IMR-90 (cell line): ENCODE data around the gene RIC3. TPM values are rescaled to one million over a fixed set of nuclear protein-coding genes. Genes with fewer than 3 reads are reported as not detected.

ENCODE experiments used
- ATAC-seq: fragments of 200-7000 bp; cut with Tn5 transposase; 2 replicates; pipeline ENCODE4 v1.9.1; 2020; ENCODE audit warnings: low read depth, mild to moderate bottlenecking, moderate library complexity
- BruUV-seq: library from RNA; stranded (reverse); fragments of 400-500 nt; replicated peaks from 2 replicates; lab custom pipeline; 2021; lab: Mats Ljungman, UMichigan
- CTCF ChIA-PET: fragments of 300-600 bp; formaldehyde crosslinking; extraction: SDS; loops from one replicate; lab custom pipeline; 2021; ENCODE audit warnings: antibody characterized with exemption; lab: Yijun Ruan, JAX
- POLR2A ChIA-PET: fragments of 300-600 bp; sonication (Branson Sonifier 250); formaldehyde crosslinking; loops from one replicate; lab custom pipeline; 2022; ENCODE audit warnings: antibody characterized with exemption; ENCODE audit not compliant: unreplicated experiment; lab: Charles Lee
- DNase-seq: peaks from one replicate; pipeline ENCODE4 v3.0.0; 2013
- H2AFZ ChIP-seq: replicated peaks from 2 replicates; pipeline ENCODE3; 2013; ENCODE audit warnings: low read length, mild to moderate bottlenecking; ENCODE audit not compliant: poor library complexity
- H2AK5ac ChIP-seq: 2 replicates; pipeline ENCODE4 v1.6.1; 2013; ENCODE audit warnings: low read depth, low read length, inconsistent platforms
- H2AK9ac ChIP-seq: replicated peaks from 2 replicates; pipeline ENCODE3; 2013; ENCODE audit warnings: mild to moderate bottlenecking, low read depth, low read length, moderate library complexity; ENCODE audit not compliant: poor library complexity
- H2BK120ac ChIP-seq: 2 replicates; pipeline ENCODE4 v1.6.1; 2013; ENCODE audit warnings: low read depth, low read length, inconsistent platforms
- H2BK15ac ChIP-seq: 3 replicates; pipeline ENCODE4 v1.6.1; 2013; ENCODE audit warnings: low read depth, low read length, inconsistent platforms
- H2BK20ac ChIP-seq: 2 replicates; pipeline ENCODE4 v1.6.1; 2013; ENCODE audit warnings: low read depth, mild to moderate bottlenecking, inconsistent platforms, low read length, moderate library complexity
- H2BK5ac ChIP-seq: 2 replicates; pipeline ENCODE4 v1.6.1; 2013; ENCODE audit warnings: mild to moderate bottlenecking, low read depth, low read length, inconsistent platforms; ENCODE audit not compliant: poor library complexity, severe bottlenecking
- H3K14ac ChIP-seq: replicated peaks from 2 replicates; pipeline ENCODE4 v1.6.1; 2013; ENCODE audit warnings: low read depth, low read length, inconsistent platforms
- H3K18ac ChIP-seq: 2 replicates; pipeline ENCODE4 v1.6.1; 2013; ENCODE audit warnings: low read depth, low read length, control low read depth
- H3K23ac ChIP-seq: 2 replicates; pipeline ENCODE4 v1.6.1; 2013; ENCODE audit warnings: low read depth, low read length, inconsistent platforms
- H3K27ac ChIP-seq: 2 replicates; pipeline ENCODE4 v1.5.1; 2013; ENCODE audit warnings: mild to moderate bottlenecking, control low read depth, low read length; ENCODE audit not compliant: insufficient read depth
- H3K27me3 ChIP-seq: 2 replicates; pipeline ENCODE4 v1.6.1; 2013; ENCODE audit warnings: low read length; ENCODE audit not compliant: control insufficient read depth, insufficient read depth
- H3K36me3 ChIP-seq: 2 replicates; pipeline ENCODE4 v1.6.1; 2013; ENCODE audit warnings: low read length, mixed read lengths; ENCODE audit not compliant: control insufficient read depth, insufficient read depth
- H3K4ac ChIP-seq: 2 replicates; pipeline ENCODE4 v1.6.1; 2013; ENCODE audit warnings: low read depth, low read length, inconsistent platforms
- H3K4me1 ChIP-seq: 2 replicates; pipeline ENCODE4 v1.6.1; 2013; ENCODE audit warnings: low read length, mixed read lengths; ENCODE audit not compliant: control insufficient read depth, insufficient read depth
- H3K4me2 ChIP-seq: 2 replicates; pipeline ENCODE4 v1.6.1; 2013; ENCODE audit warnings: low read depth, mild to moderate bottlenecking, control low read depth, low read length, moderate library complexity
- H3K4me3 ChIP-seq: 2 replicates; pipeline ENCODE4 v1.5.1; 2013; ENCODE audit warnings: low read depth, mild to moderate bottlenecking, control low read depth, low read length, moderate library complexity; ENCODE audit not compliant: insufficient read depth
- H3K56ac ChIP-seq: 2 replicates; pipeline ENCODE4 v1.6.1; 2013; ENCODE audit warnings: low read length, inconsistent platforms; ENCODE audit not compliant: insufficient read depth; ENCODE audit errors: extremely low read depth
- H3K79me1 ChIP-seq, 2 experiments: 2 replicates each; pipeline ENCODE4 v1.6.1; 2013; ENCODE audit warnings: low read length in 2 of 2, inconsistent platforms in 1 of 2, low read depth in 1 of 2
- H3K9ac ChIP-seq: 2 replicates; pipeline ENCODE4 v1.6.1; 2013; ENCODE audit warnings: low read depth, low read length, control low read depth
- H3K9me1 ChIP-seq: 2 replicates; pipeline ENCODE4 v1.6.1; 2013; ENCODE audit warnings: low read length, inconsistent platforms; ENCODE audit not compliant: insufficient read depth
- H3K9me3 ChIP-seq: 2 replicates; pipeline ENCODE4 v1.6.1; 2013; ENCODE audit warnings: low read length; ENCODE audit not compliant: control insufficient read depth, insufficient read depth
- H4K20me1 ChIP-seq: 2 replicates; pipeline ENCODE4 v1.6.1; 2013; ENCODE audit warnings: low read length, inconsistent platforms; ENCODE audit not compliant: insufficient read depth
- H4K5ac ChIP-seq: 2 replicates; pipeline ENCODE4 v1.6.1; 2013; ENCODE audit warnings: mild to moderate bottlenecking, low read depth, low read length, control low read depth
- H4K8ac ChIP-seq, 2 experiments: 2 replicates each; pipeline ENCODE4 v1.6.1; 2013; ENCODE audit warnings: low read depth in 2 of 2, low read length in 2 of 2, control low read depth in 1 of 2, inconsistent platforms in 1 of 2
- H4K91ac ChIP-seq: 2 replicates; pipeline ENCODE4 v1.6.1; 2013; ENCODE audit warnings: low read depth, low read length, inconsistent platforms; ENCODE audit not compliant: insufficient read depth
- BHLHE40 ChIP-seq: fragments of 150-350 bp; IDR thresholded peaks from 2 replicates; pipeline ENCODE4 v1.6.1; 2016; ENCODE audit warnings: mild to moderate bottlenecking, low read depth, low read length
- CEBPB ChIP-seq: IDR thresholded peaks from 2 replicates; pipeline ENCODE4 v1.6.1; 2012; ENCODE audit warnings: low read depth, low read length, improper control_type of control experiment
- CHD1 ChIP-seq: IDR thresholded peaks from 2 replicates; pipeline ENCODE4 v1.6.1; 2012; ENCODE audit warnings: low read depth, low read length, improper control_type of control experiment
- CTCF ChIP-seq: conservative IDR thresholded peaks from 2 replicates; pipeline ENCODE4 v1.5.1; 2012; ENCODE audit warnings: mild to moderate bottlenecking, low read depth, low read length, improper control_type of control experiment
- ELK1 ChIP-seq: fragments of 150-350 bp; IDR thresholded peaks from 2 replicates; pipeline ENCODE4 v1.6.1; 2016; ENCODE audit warnings: low read depth, mild to moderate bottlenecking, low read length, moderate library complexity, borderline replicate concordance
- FOS ChIP-seq: fragments of 150-350 bp; IDR thresholded peaks from 2 replicates; pipeline ENCODE4 v1.6.1; 2016; ENCODE audit warnings: low read depth, low read length
- MAFK ChIP-seq: IDR thresholded peaks from 2 replicates; pipeline ENCODE4 v1.6.1; 2012; ENCODE audit warnings: low read depth, low read length, improper control_type of control experiment
- MAZ ChIP-seq: IDR thresholded peaks from 2 replicates; pipeline ENCODE4 v1.6.1; 2012; ENCODE audit warnings: low read depth, mild to moderate bottlenecking, low read length, improper control_type of control experiment, moderate library complexity, borderline replicate concordance
- NFE2L2 ChIP-seq: fragments of 150-350 bp; IDR thresholded peaks from 2 replicates; pipeline ENCODE4 v1.6.1; 2016; ENCODE audit warnings: low read depth, mild to moderate bottlenecking, low read length
- POLR2A ChIP-seq: IDR thresholded peaks from 2 replicates; pipeline ENCODE4 v1.6.1; 2012; ENCODE audit warnings: mild to moderate bottlenecking, low read depth, low read length
- RAD21 ChIP-seq: IDR thresholded peaks from 2 replicates; pipeline ENCODE4 v1.6.1; 2012; ENCODE audit warnings: low read length, improper control_type of control experiment
- RCOR1 ChIP-seq: IDR thresholded peaks from 2 replicates; pipeline ENCODE4 v1.6.1; 2012; ENCODE audit warnings: mild to moderate bottlenecking, low read length, improper control_type of control experiment; ENCODE audit not compliant: insufficient replicate concordance
- RFX5 ChIP-seq: IDR thresholded peaks from 2 replicates; pipeline ENCODE4 v1.8.0; 2012; ENCODE audit warnings: low read depth, mild to moderate bottlenecking, low read length, moderate library complexity
- SMC3 ChIP-seq: fragments of 150-350 bp; IDR thresholded peaks from 2 replicates; pipeline ENCODE4 v1.6.1; 2016; ENCODE audit warnings: low read depth, mild to moderate bottlenecking, antibody characterized with exemption, low read length, moderate library complexity
- USF2 ChIP-seq: fragments of 150-350 bp; IDR thresholded peaks from 2 replicates; pipeline ENCODE4 v1.6.1; 2017; ENCODE audit warnings: mild to moderate bottlenecking, antibody characterized with exemption, low read length, low read depth
- WGBS, 2 experiments: methylation state at CpG; one replicate each; pipeline versions ENCODE4 v1.1.5 to v1.1.7; 2013; ENCODE audit warnings: missing lambda C conversion rate in 2 of 2; ENCODE audit not compliant: insufficient read length in 1 of 2; ENCODE audit errors: extremely low coverage in 2 of 2; 5-methylcytosine and 5-hydroxymethylcytosine counted together
- dilution Hi-C: fragments of 300-500 bp; cut with HindIII; formaldehyde crosslinking; loops from one replicate; pipeline ENCODE4 v1.14.3; 2018; ENCODE audit warnings: low sequenced_read_pairs; ENCODE audit not compliant: unreplicated experiment
- in situ Hi-C: fragments of 300-500 bp; cut with MboI; formaldehyde crosslinking; loops from 3 replicates; pipeline ENCODE4 v1.14.3; 2019; ENCODE audit warnings: low sequenced_read_pairs, inconsistent platforms, mixed read lengths
- intact Hi-C: fragments of 100-400 bp; cut with micrococcal nuclease; formaldehyde crosslinking; loops from 2 replicates; pipeline ENCODE4 v1.10.0; 2022
- polyA plus RNA-seq, 3 experiments: library from polyadenylated mRNA; depleted of rRNA; stranded (reverse); fragments of >200 nt; gene quantifications; 2 replicates each; pipeline ENCODE4 v1.2.3, GENCODE V29; 2012; ENCODE audit warnings: low replicate concordance in 1 of 3
- total RNA-seq: library from RNA; depleted of rRNA; stranded (reverse); fragments of >200 nt; gene quantifications from 2 replicates; pipeline ENCODE4 v1.2.3, GENCODE V29; 2012

Gene RIC3
- total and polyA plus RNA-seq, 2 of the 4 experiments (the other 2 are of a cell fraction): not detected

- in situ Hi-C loops: no loop called here
- CTCF ChIA-PET: no interaction called here
- TF ChIP-seq RAD21 (no peak), CTCF (no peak), RFX5 (peak; percentile 77), NFE2L2 (peak; percentile 61), BHLHE40 (peak; percentile 79; the same call in 1 of the 2 replicates), RCOR1 (no peak), POLR2A (no peak; the same call in 1 of the 2 replicates), ELK1 (no peak), MAFK (peak; percentile 51), FOS (peak; percentile 31; the same call in 1 of the 2 replicates), MAZ (no peak; the same call in none of the 2 replicates), CHD1 (no peak), SMC3 (no peak), USF2 (no peak), CEBPB (peak; percentile 78)
Observed at GRCh38 chr11:8060801-8061554, 107.8 kb downstream of the RIC3 start.

More at GRCh38 chr11:8060801-8061554, 107.8 kb downstream of the RIC3 start:
- no peak overlapping the region for H3K18ac ChIP-seq
- H3K79me1 ChIP-seq: no peaks in the 10 kb centered on the region
- H3K9ac ChIP-seq: no peak overlapping the region
- no peaks in the 10 kb centered on the region for H3K36me3 ChIP-seq
- ATAC-seq (peak; percentile 71), DNase-seq (peak; percentile 94)
- no peak overlapping the region; the same call in 1 of the 2 replicates for H3K14ac ChIP-seq
- no peak overlapping the region for H3K56ac ChIP-seq
- no peak overlapping the region for H2BK20ac ChIP-seq
- no peak overlapping the region for H2BK15ac ChIP-seq
- peak overlapping the region; percentile 79 for H2AK5ac ChIP-seq
- H3K9me1 ChIP-seq: peaks cover 17% of the 10 kb centered on the region
- BruUV-seq: no TSS peak
- no peak overlapping the region for H3K4me2 ChIP-seq
- 60% methylated on average over 1 of the region's 12 CpGs; no CpG with 5 or more reads in 1 of the 2 experiments for WGBS, 2 experiments
- H3K27me3 ChIP-seq: no peaks in the 10 kb centered on the region; the same call in 1 of the 2 replicates
- H2AK9ac ChIP-seq: peak overlapping the region; percentile 86
- H4K91ac ChIP-seq: no peak overlapping the region
- H4K20me1 ChIP-seq: no peaks in the 10 kb centered on the region
- H4K8ac ChIP-seq: no peak overlapping the region
- H3K27ac ChIP-seq: no peak overlapping the region
- no peak overlapping the region for H3K23ac ChIP-seq
- peak overlapping the region; percentile 25 for H2AFZ ChIP-seq
- no peak overlapping the region for H2BK5ac ChIP-seq
- dilution Hi-C loops: no loop called here
- H2BK120ac ChIP-seq: peak overlapping the region; percentile 9; the same call in 1 of the 2 replicates
- intact Hi-C loops: no loop called here
- POLR2A ChIA-PET: no interaction called here
- H3K4me3 ChIP-seq: no peak overlapping the region
- H3K9me3 ChIP-seq: no peaks in the 10 kb centered on the region
- H3K4me1 ChIP-seq: peaks cover 10% of the 10 kb centered on the region
- H3K4ac ChIP-seq: peak overlapping the region; percentile 26
- H4K5ac ChIP-seq: no peak overlapping the region
